Hepatic stellate cell (primary cell): ENCODE measurements around the gene ISL2.

Source experiments
- DNase-seq: peaks from one replicate; pipeline ENCODE4 v3.0.0; 2011; ENCODE audit warnings: low spot score

ISL2 gene

GRCh38 chr15:76342058-76342381 is 5.4 kb downstream of the ISL2 start:
- DNase-seq: no peak

- DNase-seq: no peak
Measured at GRCh38 chr15:76342382-76343201, 6.0 kb downstream of the ISL2 start.

DNA sequence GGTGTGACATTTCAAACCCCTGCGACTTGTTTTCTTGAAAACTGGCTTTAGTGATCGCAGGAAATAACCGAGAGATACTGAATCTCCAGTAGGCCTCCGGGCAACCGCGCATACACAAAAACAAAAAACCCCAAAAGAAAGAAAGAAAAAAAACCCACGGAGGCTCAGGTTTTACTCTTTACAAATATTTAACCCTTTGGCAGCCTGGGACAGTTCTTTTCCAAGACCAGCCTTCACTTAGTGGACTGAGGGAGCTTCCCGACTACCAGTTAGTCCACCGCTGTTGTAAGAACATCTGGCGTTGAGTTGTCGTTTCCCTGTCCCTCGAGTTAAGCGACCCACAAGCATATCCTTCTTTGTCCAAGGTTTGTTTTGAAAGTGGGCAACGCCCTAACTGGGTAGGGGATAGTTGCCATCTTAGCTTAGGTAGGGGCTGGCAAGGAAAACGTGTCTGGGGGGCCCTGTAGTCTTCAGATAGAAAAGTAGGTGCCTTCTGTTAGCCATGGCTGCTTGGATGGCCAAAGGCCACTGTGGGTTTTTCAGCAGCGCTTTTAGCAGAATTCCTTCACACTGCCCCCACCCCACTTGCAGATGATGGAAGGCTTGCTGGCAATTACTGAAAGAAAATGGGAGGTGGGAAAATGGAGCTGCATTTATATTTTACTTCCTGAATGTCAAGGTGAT is 6.9 kb downstream of the ISL2 start:
- no peak for DNase-seq

DNA sequence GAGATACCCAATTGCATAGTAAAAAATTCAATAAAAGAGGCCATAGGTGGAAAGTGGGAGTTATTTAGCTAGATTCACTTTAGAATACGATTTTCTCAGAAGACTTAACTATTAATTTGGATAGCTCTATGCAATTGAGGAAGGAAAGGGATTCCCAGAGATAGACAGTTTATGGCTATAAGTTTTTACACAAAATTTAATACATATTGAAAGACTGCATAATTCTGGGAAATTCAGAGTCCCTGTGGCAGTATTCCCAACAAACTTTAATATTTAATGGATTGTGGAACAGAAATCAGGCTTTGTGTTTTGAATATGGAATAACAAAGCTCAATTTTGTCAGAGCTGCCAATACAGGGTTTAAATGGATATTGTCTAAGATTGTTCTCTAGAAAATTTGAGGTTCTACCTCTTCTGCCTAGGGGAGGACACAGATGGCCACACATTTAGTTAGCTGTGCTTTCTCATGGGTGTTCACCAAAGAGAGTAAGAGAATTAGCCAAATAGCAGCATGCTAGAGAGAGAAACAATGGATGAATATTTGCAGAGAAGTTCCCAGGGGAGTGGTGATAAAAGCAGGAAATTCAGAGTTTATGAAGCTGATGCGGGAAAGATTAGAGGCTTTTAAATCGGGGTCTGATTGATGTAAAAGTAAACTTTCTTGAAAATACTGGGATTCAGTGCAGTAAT is 8.5 kb downstream of the ISL2 start:
- no peak for DNase-seq

DNA sequence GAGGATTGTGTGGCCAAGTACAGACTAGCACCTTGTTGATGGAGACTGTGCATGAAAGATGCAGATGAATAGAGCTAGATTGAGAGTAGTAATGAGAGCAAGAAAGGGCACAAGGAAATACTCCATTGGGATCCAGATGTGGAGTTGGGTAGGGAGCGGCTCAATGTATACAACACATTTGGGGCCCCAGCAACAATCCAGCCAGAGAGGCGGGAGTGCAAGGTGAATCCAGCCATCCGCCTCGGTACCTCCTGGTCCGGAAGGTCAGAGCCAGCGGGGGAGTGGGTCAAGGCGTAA is 9.0 kb downstream of the ISL2 start:
- no peak for DNase-seq

DNA sequence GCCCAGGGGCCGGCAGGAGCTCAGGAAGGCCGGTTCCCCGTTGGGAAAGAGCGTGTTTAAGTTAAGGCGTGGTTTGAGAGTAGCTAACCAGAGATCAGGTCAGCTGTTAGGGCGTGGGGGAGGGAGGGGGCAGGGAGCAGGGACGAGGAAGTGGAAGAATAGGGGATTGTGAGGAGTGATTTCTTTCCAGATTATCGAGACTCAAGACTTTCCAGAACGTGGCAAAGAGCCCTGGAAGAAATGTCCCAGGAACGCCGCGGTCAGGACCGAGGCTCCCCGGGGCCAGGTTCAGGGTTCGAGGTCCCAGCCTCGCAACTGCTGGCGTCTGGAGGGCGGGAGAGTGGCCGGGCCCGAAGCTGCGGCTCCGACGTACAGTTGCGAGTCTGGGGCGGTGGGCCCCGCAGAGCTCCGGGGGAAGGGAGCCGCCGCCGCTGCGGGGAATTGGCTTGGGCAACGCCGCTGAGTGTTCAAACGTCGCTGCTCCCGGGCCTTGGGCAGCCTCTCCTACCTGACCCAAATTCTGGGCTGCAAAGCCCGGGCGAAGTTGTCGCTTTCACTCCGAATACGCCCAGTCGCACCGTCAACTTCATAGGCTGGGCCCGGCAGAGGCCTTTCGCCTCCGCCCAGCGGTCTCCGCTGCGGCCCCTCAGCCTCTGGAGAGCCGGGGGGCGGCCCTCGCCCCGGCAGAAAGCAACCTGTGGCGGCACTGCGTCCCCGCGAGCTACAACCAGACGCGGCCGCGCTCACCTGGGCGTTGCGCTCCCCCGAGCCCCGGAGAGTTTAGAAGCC is 9.5 kb downstream of the ISL2 start:
- no peak for DNase-seq

DNA sequence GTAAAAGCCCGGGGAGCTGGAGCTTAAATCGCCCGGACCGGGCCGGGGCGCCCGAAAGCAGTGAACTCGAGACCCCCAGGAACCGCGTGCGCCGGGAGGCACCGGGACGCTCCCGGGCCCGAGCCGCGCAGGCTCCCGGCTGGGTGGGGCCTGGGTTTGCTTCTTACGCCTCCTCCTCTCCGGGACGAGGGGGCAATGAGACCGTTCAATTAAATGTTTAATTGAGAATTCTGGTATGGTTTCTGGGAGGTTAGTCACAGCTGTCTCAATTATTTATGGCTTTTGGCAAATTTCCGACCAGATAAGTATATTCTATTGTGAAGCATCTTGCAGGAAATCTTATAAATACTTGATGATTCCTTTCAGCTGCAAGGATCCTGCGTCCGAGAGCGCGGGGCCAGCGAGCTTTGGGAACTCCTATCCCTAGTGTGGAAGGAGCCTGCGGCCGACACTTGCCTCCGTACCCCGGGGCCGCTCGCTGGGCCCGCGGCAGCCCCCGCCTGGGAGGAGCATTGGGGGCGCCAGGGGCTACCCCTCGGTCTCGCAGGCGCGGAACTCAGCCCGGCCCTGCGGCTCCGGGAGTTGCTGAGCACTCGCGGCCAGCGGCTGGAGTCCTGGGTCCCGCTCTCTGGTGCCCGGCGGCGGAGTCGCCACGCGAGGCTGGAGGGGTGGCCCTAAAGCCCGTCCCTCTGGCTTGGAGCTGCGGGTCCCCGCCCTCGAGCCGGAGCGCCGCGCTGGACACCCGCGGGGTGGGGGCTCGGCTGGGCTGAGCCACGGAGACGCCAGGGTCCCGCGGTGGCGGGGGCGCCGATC is 10.3 kb downstream of the ISL2 start:
- DNase-seq: peak; percentile 69

DNA sequence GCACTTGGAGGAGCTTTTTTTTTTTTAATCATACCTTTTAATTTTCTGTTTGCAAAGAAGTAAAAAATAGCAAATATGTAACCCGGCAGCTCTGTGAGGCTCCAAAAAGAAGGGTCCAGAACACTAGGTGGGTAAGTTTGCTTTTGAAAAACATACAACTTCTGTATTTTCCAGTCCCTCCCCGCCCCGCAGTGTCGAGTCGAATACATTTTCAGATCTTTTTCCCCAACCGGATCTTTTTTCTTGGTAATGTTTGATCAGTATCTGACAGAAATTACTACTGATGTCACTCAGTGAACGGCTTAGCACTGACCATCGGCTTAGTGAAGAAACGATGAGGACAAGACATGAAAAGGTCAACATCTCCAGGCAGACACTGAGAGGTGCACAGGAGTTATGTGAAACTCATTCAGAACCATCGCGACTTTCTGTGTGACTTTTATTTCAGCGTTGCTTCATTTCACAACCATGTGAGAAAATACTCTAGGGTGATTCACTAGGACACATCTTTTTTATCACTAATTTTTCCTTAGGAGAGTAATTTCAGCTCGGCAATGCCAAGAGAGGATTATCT is 11.0 kb downstream of the ISL2 start:
- DNase-seq: no peak

DNA sequence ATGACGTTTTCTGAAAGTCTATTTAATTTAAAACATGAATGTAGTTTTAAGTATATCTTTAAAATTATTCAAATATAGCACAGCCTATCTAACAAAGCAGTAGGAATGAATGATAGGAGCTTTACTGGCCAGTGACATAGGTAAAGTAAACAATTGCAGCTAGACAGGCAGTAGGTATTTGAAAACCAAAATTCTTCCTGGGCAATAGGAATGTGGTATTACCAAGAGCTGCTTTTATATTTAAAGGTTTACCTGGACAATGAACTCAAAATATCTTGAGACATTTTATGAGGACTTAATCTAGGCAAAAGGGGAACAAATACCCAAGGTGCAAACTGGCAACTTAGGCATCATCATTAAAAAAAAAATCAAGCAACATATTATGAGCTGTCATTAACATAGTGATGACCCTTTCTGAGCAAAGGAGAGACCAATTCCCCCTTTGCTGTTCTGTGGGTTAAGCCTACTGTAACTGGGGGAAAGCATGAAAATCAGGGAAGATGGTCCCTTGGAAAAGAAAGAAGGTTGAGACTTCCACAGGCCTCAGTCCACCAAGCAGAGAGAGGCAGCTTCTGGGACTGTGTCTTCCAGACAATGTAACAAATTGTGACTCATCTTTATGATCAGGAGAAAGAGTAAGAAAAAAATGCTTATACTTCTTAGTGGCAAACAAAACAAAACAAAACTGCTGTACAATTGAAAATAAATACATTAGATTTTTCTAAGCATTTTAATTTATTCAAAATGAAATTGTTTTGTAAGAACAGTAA is 12.9 kb downstream of the ISL2 start:
- DNase-seq: no peak

GRCh38 chr15:76353023-76353577 is 16.5 kb downstream of the ISL2 start:
- no peak for DNase-seq

DNA sequence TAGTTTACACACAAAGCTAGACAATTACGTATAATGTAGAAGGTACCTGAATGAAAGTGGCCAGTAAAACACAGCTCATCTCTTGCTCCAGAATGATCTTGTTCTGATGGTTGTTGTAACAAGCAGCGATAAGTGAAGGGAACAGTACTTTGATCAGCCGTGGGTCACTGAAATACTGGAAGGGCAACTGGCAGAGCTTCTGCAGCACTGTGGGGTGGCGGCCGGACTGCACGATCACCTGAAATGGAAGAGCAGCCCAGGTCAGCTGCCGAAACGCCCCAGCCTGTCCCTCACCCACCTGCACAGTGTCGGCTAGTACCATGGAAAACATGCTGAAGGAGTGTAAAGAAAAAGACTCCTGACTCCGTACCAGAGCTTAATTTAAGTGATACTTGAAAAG is 17.3 kb downstream of the ISL2 start:
- DNase-seq: no peak

GRCh38 chr15:76354823-76355440 is 18.4 kb downstream of the ISL2 start:
- DNase-seq: no peak

GRCh38 chr15:76358453-76358852 is 21.9 kb downstream of the ISL2 start:
- no peak for DNase-seq

DNA sequence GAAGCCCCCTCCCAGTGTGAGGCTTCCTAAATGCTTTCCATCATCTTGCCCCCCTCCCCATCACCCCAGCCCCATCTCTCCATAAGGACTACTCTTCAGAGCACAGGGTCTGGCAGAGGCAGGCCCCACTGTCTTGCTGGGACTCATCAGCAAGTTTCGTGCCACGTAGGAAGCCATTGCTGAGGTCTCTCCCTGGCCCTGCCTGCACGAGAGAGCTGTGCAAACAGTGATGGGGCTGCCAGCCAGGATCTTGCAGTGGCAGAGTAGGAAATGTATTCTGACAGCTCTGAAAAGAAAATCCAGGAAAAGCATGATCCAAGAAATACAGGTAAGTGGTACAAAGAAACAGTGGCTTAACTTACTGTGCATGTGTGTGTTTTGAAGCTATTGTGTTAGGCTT is 22.6 kb downstream of the ISL2 start:
- no peak for DNase-seq

GRCh38 chr15:76360416-76360815 is 23.8 kb downstream of the ISL2 start:
- DNase-seq: no peak

GRCh38 chr15:76363251-76363650 is 26.7 kb downstream of the ISL2 start:
- no peak for DNase-seq

DNA sequence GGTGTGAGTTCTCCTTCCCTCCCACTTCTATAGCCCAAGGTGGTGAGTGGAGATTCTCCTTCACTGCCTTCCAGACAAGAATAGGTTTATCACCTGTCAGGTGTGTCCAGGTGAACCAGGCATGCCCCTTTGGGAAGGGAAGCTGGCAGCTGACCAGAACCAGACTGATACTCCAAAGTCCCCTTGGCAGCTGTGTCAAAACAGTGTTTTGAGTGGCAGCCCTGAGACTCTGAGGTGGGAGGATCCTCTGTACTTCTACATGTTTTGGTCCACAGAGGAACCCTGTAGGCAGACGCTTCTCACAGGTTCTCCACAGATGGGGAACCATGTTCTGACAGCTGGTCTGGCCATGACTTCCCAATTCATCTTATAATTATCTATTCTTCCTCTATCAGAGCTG is 30.1 kb downstream of the ISL2 start:
- DNase-seq: no peak

GRCh38 chr15:76368122-76368621 is 31.6 kb downstream of the ISL2 start:
- no peak for DNase-seq

DNA sequence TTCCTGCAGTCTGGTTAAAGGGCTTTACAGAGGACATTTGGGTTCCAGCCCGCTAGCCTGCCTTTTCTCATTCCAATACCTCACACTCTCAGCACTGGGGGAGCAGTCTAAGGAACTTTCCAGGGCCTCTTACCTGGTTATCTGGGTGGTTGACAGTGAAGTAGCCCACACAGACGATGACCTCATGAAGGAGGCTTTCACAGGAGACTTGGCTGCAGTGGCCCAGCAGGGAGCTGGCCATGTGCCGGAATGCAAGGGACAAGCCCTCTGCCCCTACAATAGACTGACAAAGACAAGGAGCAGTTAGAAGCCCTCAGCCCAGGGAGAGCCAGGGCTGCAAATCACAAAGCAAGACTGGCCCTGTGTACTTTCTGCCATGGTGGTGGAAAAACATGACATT is 39.5 kb downstream of the ISL2 start:
- DNase-seq: no peak

- no peak for DNase-seq
Measured at GRCh38 chr15:76376816-76377215, 40.2 kb downstream of the ISL2 start.
